Choroid plexus epithelial cell (primary cell): ENCODE data around the gene PIP4K2B.
A peak's percentile ranks its signal among the peaks of the same experiment; 100 is the strongest.

Experiments used
- DNase-seq: peaks from one replicate; pipeline ENCODE4 v3.0.0-alpha.2; 2010; ENCODE audit warnings: low read depth
- H3K4me3 ChIP-seq: 2 replicates; pipeline ENCODE4 v1.5.1; 2011; ENCODE audit warnings: low read depth, mild to moderate bottlenecking, control low read depth, low read length, moderate library complexity
- TF ChIP-seq, protein P1 (sequence below): conservative IDR thresholded peaks from 2 replicates; pipeline ENCODE4 v1.5.1; 2011; ENCODE audit warnings: low read depth, mild to moderate bottlenecking, control low read depth, inconsistent platforms, low read length, moderate library complexity

The PIP4K2B gene

DNA sequence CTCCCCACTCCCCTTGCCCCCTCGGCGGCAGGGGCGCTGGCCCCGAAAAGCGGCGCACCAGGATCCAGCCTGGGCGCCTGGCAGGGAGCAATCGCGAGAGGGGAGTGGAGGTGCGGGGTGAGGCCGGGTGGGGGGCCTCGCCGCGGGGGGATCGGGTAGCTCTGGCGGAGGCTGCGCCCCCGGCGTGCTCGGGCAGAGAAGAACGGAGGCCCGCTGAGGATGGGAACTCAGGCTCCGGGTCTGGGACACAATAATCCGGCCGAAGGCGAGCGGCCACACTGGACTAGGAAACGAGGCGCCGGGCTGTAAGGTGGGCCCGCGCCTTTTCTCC, 50.5 kb downstream of the PIP4K2B start:
- no peak for DNase-seq
- TF ChIP-seq, protein P1, sequence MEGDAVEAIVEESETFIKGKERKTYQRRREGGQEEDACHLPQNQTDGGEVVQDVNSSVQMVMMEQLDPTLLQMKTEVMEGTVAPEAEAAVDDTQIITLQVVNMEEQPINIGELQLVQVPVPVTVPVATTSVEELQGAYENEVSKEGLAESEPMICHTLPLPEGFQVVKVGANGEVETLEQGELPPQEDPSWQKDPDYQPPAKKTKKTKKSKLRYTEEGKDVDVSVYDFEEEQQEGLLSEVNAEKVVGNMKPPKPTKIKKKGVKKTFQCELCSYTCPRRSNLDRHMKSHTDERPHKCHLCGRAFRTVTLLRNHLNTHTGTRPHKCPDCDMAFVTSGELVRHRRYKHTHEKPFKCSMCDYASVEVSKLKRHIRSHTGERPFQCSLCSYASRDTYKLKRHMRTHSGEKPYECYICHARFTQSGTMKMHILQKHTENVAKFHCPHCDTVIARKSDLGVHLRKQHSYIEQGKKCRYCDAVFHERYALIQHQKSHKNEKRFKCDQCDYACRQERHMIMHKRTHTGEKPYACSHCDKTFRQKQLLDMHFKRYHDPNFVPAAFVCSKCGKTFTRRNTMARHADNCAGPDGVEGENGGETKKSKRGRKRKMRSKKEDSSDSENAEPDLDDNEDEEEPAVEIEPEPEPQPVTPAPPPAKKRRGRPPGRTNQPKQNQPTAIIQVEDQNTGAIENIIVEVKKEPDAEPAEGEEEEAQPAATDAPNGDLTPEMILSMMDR, result no peak

DNA sequence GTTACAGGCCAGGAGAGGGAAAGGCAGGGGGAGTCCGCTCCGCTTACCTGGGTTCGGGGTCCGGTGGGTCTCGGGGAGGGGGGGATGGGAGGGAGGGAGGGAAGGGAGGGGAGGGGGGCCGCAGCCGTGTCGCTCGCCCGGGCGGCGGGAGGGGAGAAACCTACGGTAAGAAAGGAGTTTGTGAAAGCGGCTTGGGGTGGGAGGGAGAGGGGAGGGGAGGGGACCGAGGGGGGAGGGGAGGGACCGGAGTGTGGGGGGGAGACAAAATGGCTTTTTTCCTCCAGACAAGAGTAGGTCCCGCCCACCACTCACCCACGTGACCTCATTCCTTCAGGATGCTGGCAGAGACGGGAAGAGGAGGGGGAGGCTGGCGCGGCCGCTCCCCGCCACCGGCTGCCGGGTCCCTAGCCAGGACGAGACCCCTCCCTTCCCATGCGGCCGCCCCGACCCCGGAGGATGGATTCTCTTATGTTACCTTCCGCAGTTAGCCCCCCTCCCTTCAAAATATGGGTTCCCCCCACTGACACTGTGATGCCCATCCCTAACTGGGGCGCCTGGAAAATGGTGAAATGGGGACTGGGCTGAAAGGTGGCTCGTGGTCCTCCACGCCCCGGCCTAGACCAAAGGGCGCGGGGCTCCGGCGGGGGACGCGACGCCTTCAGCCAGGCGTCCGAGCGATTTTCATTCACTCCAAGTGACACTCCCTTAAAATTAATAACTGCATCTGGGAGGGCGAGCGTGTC, 51.0 kb downstream of the PIP4K2B start, which contains the start of gene PCGF2:
Gene PCGF2 (minus strand): TSS at position 188 of the 743 bp plus-strand sequence. CDS start 7,934 bp downstream, outside the sequence.
- peak within 1 kb of the TSS; percentile 99 for H3K4me3 ChIP-seq
- TF ChIP-seq, protein P1, result no peak
- DNase-seq, result peak; percentile 83

More for the DNA sequence above, 50.5 kb downstream of the PIP4K2B start:
- peak overlapping the region; percentile 99 for H3K4me3 ChIP-seq

DNA sequence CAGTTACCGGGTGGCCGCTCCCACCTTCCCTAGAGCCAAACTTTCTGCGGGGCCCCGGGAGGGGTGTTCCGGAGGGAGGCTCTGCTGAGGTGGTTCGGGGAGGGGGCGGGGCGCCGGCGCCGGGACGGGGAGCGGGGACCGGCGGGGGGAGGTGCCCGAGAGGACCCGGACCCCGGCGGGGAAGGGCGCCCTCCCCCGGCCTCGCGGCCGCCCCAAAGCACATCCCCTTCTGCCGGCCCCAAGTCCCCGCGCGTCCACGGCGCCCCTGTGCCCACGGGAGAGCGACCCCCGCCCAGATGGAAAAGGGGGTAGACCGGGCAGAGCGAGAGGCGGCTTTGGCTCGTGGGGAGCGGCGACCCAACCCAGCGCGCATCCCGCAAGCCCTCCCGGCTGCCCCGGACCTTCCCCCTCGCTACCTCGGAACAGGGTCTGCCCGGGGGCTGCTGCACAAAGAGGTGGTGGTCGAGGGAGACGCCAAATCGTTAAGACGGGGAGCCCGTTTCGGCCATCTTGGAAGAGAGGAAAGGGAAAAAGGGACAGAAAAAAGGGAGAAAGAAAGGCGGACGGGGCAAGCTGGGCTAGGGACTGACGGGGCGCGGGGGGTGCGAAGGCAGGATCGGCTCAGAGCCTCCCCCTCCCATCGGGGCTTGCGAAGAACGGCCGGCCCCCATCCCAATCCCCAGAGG, 51.8 kb downstream of the PIP4K2B start:
- TF ChIP-seq, protein P1, result no peak
- H3K4me3 ChIP-seq, result peak overlapping the region; percentile 99
- no peak for DNase-seq

DNA sequence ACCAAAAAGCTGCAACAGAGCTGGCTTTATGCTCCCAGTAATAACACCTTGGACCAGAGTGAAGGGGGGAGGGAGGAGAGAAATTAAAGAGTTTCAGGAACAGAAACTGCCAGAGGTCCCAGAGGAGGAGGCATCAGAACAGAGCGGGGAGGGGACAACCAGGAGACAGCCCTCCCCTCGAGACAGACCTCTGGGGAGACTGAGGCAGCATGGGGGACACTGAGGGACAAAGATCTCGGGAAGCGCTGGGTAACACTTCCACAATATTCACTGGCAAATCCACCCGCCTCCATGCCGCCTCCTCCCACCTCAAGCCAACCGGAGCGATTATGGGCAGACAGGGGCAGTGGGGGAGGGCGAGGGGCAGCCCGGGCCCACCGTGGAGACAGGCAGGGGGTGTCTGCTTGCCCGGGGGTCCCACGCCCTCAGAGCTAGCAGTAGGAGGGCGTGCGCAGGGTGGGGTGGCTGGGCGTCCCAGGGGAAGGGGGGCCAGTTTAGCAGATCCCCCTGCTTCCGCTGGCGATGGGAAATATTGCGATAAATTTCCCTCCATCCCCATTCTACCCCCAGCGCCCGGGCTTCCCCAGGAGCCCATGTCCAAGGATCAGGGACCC, 52.4 kb downstream of the PIP4K2B start:
- DNase-seq, result no peak
- TF ChIP-seq, protein P1, result no peak
- peak overlapping the region; percentile 99 for H3K4me3 ChIP-seq

DNA sequence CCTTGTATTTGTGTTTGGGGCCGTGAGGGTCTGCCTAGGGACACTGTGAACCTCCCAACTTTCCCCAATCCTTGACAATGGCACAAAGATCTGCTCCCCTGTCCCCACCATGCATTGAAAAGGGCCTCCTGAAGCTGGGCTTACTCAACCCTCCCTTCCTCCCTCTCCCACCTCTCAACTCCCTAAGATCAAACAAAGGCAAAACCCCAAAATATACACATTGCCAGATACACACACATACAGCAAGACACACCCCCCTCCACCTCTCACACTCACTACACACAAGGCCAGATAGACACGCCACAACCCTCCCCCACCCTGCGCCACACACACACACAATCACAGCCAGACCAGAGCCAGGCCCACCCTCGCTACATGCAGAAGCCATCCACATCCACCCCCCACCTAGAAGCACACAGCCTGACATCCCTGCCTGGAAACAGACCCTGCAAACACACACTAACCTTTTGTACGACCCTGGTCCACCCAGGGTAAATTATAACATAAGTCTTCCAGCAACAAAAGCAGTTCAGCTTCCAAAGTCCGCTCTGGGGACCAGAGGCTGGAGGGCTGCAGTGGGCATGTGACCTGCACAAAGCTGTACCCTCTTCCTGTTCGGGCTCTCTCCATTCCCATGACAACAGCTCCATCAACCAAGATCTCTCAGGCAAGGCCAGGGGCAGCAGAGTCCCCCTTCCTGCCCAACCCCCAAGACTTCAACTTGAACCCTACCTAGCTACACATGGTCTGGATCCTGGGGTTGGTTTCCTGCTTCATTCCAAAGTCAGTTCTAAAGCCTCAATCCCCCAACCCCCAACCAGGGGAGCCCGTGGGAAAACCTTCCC, 53.1 kb downstream of the PIP4K2B start:
- peak overlapping the region; percentile 99 for H3K4me3 ChIP-seq
- no peak for DNase-seq
- TF ChIP-seq, protein P1, result no peak

DNA sequence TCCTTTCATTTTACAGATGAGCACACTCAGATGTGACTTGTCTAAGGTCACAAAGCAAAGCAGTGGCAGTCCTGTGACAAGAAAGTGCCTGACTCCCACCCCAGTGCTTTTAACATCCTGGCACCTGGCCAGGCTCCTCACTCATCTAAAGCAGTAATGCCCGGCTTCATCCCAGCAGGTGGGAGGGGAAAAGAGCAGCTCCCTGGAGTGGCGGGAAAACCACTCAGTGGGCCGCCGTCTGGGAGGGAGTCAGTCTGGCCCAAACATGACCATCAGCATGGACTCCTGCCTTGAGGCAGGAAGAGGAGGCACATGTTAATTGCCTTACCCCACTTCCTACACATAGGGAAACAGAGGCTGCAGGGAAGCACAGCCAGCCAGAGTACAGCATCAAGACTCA, 53.8 kb downstream of the PIP4K2B start:
- TF ChIP-seq, protein P1, result no peak

More for the DNA sequence above, 53.8 kb downstream of the PIP4K2B start:
- DNase-seq, result no peak
- no peak overlapping the region for H3K4me3 ChIP-seq
